Measurements from ENCODE around the gene EPB41L5.

DNA sequence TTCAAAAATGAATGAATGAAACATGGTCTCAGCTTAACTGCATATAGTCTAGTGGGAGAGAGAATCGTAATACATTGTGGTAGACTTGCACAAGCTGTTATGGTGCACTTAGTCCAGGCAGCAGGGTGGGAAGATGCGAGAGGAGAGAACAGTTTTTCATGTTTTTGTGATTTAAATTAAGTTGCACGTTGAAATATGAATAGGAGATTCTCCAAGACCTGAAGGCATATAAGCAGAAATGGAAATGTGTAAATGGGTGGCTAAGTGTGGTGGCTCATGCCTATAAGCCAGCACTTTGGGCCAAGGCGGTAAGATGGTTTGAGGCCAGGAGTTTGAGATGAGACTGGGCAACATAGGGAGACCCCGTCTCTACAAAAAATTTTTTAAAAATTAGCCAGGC is 149.8 kb downstream of the EPB41L5 start:
- TF ChIP-seq, protein P1, sequence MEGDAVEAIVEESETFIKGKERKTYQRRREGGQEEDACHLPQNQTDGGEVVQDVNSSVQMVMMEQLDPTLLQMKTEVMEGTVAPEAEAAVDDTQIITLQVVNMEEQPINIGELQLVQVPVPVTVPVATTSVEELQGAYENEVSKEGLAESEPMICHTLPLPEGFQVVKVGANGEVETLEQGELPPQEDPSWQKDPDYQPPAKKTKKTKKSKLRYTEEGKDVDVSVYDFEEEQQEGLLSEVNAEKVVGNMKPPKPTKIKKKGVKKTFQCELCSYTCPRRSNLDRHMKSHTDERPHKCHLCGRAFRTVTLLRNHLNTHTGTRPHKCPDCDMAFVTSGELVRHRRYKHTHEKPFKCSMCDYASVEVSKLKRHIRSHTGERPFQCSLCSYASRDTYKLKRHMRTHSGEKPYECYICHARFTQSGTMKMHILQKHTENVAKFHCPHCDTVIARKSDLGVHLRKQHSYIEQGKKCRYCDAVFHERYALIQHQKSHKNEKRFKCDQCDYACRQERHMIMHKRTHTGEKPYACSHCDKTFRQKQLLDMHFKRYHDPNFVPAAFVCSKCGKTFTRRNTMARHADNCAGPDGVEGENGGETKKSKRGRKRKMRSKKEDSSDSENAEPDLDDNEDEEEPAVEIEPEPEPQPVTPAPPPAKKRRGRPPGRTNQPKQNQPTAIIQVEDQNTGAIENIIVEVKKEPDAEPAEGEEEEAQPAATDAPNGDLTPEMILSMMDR (IDR thresholded peaks at IDR 0.05), result no peak
- no peak for TF ChIP-seq EP300 (IDR thresholded peaks at IDR 0.05)
- no peak for TF ChIP-seq POLR2A (IDR thresholded peaks at IDR 0.05)
